ENCODE data around the gene BEAN1. TPM values are rescaled to one million over a fixed set of nuclear protein-coding genes. Genes with fewer than 3 reads are reported as not detected.
"Not testable (repeated sequence)": the region's sequence is repeated elsewhere in the genome, so short reads cannot be mapped to it uniquely, and the experiment has no call there.

BEAN1 gene
- total RNA-seq, 4 donors from 2014 or later = not detected

GRCh38 chr16:66451548-66451947, 24.5 kb downstream of the BEAN1 start:
- H3K9me3 ChIP-seq = no peaks in the 10 kb centered on the region
- no peaks in the 10 kb centered on the region for H3K4me1 ChIP-seq
- DNase-seq = no peak
- no peak overlapping the region for H3K4me3 ChIP-seq
- no peak overlapping the region for H3K27ac ChIP-seq
- TF ChIP-seq CTCF (IDR thresholded peaks at IDR 0.05) (no peak), POLR2A (IDR thresholded peaks at IDR 0.05) (no peak)
- no peaks in the 10 kb centered on the region for H3K36me3 ChIP-seq
- H3K27me3 ChIP-seq = no peaks in the 10 kb centered on the region

- H3K36me3 ChIP-seq, H3K27ac ChIP-seq, H3K4me3 ChIP-seq, H3K27me3 ChIP-seq, H3K9me3 ChIP-seq, H3K4me1 ChIP-seq: not testable (repeated sequence)
- DNase-seq = peak in 1 of 3 donors; percentile 5
Observed at GRCh38 chr16:66453230-66453629, 26.1 kb downstream of the BEAN1 start.

- no peak overlapping the region for H3K4me3 ChIP-seq
- H3K27me3 ChIP-seq = no peaks in the 10 kb centered on the region
- H3K9me3 ChIP-seq = no peaks in the 10 kb centered on the region
- no peak for TF ChIP-seq POLR2A (IDR thresholded peaks at IDR 0.05)
- no peak for TF ChIP-seq CTCF (IDR thresholded peaks at IDR 0.05)
- H3K4me1 ChIP-seq = no peaks in the 10 kb centered on the region
- no peak for DNase-seq
- no peaks in the 10 kb centered on the region for H3K36me3 ChIP-seq
- no peak overlapping the region for H3K27ac ChIP-seq
Observed at GRCh38 chr16:66454751-66455150, 27.7 kb downstream of the BEAN1 start.

- peak in 1 of 3 donors; percentile 15 for DNase-seq
- Histone ChIP-seq H3K27me3 (no peaks in the 10 kb centered on the region), H3K36me3 (no peaks in the 10 kb centered on the region), H3K27ac (no peak overlapping the region), H3K9me3 (no peaks in the 10 kb centered on the region), H3K4me1 (no peaks in the 10 kb centered on the region), H3K4me3 (no peak overlapping the region)
- no peak for TF ChIP-seq POLR2A (IDR thresholded peaks at IDR 0.05)
- TF ChIP-seq CTCF (IDR thresholded peaks at IDR 0.05) = no peak
Observed at GRCh38 chr16:66455970-66456369, 28.9 kb downstream of the BEAN1 start.

- no peaks in the 10 kb centered on the region for H3K27me3 ChIP-seq
- H3K9me3 ChIP-seq = no peaks in the 10 kb centered on the region
- peak in 1 of 3 donors; percentile 23 for DNase-seq
- H3K4me1 ChIP-seq = no peaks in the 10 kb centered on the region
- no peak overlapping the region for H3K4me3 ChIP-seq
- no peaks in the 10 kb centered on the region for H3K36me3 ChIP-seq
- no peak overlapping the region for H3K27ac ChIP-seq
- TF ChIP-seq POLR2A (IDR thresholded peaks at IDR 0.05) = no peak
- no peak for TF ChIP-seq CTCF (IDR thresholded peaks at IDR 0.05)
Observed at GRCh38 chr16:66457888-66458287, 30.8 kb downstream of the BEAN1 start.

GRCh38 chr16:66458292-66458691, 31.2 kb downstream of the BEAN1 start:
- Histone ChIP-seq H3K27me3 (no peaks in the 10 kb centered on the region), H3K4me3 (no peak overlapping the region), H3K4me1 (no peaks in the 10 kb centered on the region), H3K27ac (no peak overlapping the region), H3K9me3 (no peaks in the 10 kb centered on the region), H3K36me3 (no peaks in the 10 kb centered on the region)
- peak in 1 of 3 donors; percentile 2 for DNase-seq
- no peak for TF ChIP-seq POLR2A (IDR thresholded peaks at IDR 0.05)

- Histone ChIP-seq H3K4me1 (no peaks in the 10 kb centered on the region), H3K27me3 (no peaks in the 10 kb centered on the region), H3K4me3 (no peak overlapping the region), H3K9me3 (no peaks in the 10 kb centered on the region), H3K36me3 (no peaks in the 10 kb centered on the region), H3K27ac (no peak overlapping the region)
- no peak for TF ChIP-seq POLR2A (IDR thresholded peaks at IDR 0.05)
- TF ChIP-seq CTCF (IDR thresholded peaks at IDR 0.05) = no peak
- DNase-seq = peak in 1 of 3 donors; percentile 28
Observed at GRCh38 chr16:66458853-66459252, 31.8 kb downstream of the BEAN1 start.

Data from Peyer's patch (tissue), 4 donors.